ENCODE results near the gene CHN1. TPM values are rescaled to one million over a fixed set of nuclear protein-coding genes. Genes with fewer than 3 reads are reported as not detected.

The CHN1 gene
- total and polyA plus RNA-seq, 2 of the 8 experiments (the other 6 are each of a cell fraction or from before 2014, with no cell fraction given), result 54.0 to 65.7 TPM

DNA sequence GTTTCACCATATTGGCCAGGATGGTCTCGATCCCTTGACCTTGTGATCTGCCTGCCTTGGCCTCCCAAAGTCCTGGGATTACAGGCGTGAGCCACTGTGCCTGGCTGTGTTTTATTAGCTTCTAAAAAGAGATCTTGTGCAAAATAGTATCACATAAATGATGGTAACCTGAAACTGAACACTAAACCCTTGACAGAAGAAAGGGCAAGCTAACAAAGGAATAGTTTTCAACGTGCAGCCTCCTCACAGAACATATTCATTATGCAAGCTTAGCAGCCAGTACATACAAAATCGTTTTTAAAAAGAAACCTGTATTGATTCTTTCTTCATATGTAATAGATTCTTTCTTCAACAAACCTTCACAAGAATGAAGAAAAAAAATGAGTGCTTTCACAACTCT is 20.6 kb downstream of the CHN1 start (continued):
- TF ChIP-seq, protein P1, sequence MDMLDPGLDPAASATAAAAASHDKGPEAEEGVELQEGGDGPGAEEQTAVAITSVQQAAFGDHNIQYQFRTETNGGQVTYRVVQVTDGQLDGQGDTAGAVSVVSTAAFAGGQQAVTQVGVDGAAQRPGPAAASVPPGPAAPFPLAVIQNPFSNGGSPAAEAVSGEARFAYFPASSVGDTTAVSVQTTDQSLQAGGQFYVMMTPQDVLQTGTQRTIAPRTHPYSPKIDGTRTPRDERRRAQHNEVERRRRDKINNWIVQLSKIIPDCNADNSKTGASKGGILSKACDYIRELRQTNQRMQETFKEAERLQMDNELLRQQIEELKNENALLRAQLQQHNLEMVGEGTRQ (IDR thresholded peaks at IDR 0.05; ENCODE audit: low read length), result no peak

All from H1 (cell line).